Endometrial microvascular endothelial cells (primary cell): ENCODE results near the gene CACNA2D3. TPM values are rescaled to one million over a fixed set of nuclear protein-coding genes. Genes with fewer than 3 reads are reported as not detected.

Experiments
- in situ Hi-C: cut with HindIII; loops from 2 replicates; pipeline ENCODE4 v1.10.0; 2017; ENCODE audit warnings: low sequenced_read_pairs, low pct_unique_long_range_greater_than_20kb; ENCODE audit errors: inconsistent ontology term
- total RNA-seq: library from RNA; depleted of rRNA; stranded (reverse); fragments of >200 nt; gene quantifications from one replicate; pipeline ENCODE4 v1.2.3, GENCODE V29; 2015; ENCODE audit errors: inconsistent ontology term

CACNA2D3 gene
- total RNA-seq, 1 donor from 2014 or later = not detected

GRCh38 chr3:54345847-54346375 is 223.6 kb downstream of the CACNA2D3 start:
- in situ Hi-C loops = no loop called here

- in situ Hi-C loops = no loop called here
These were observed 224.7 kb downstream of the CACNA2D3 start for GRCh38 chr3:54347060-54347459.

GRCh38 chr3:54347933-54348332 is 225.6 kb downstream of the CACNA2D3 start:
- in situ Hi-C loops = no loop called here

- in situ Hi-C loops = no loop called here
These were observed 226.9 kb downstream of the CACNA2D3 start for GRCh38 chr3:54349231-54349652.

GRCh38 chr3:54349691-54350090 is 227.3 kb downstream of the CACNA2D3 start:
- in situ Hi-C loops = no loop called here

GRCh38 chr3:54353546-54353945 is 231.2 kb downstream of the CACNA2D3 start:
- in situ Hi-C loops = no loop called here

- in situ Hi-C loops = no loop called here
These were observed 231.6 kb downstream of the CACNA2D3 start for GRCh38 chr3:54353946-54354345.

GRCh38 chr3:54355800-54356199 is 233.4 kb downstream of the CACNA2D3 start:
- in situ Hi-C loops = no loop called here

- in situ Hi-C loops = no loop called here
These were observed 234.1 kb downstream of the CACNA2D3 start for GRCh38 chr3:54356261-54357045.

- in situ Hi-C loops = no loop called here
These were observed 234.9 kb downstream of the CACNA2D3 start for GRCh38 chr3:54357301-54357700.

- in situ Hi-C loops = no loop called here
These were observed 236.0 kb downstream of the CACNA2D3 start for GRCh38 chr3:54358316-54358715.

- in situ Hi-C loops = no loop called here
These were observed 236.8 kb downstream of the CACNA2D3 start for GRCh38 chr3:54358969-54359694.

GRCh38 chr3:54360320-54360719 is 238.0 kb downstream of the CACNA2D3 start:
- in situ Hi-C loops = no loop called here

GRCh38 chr3:54361746-54362283 is 239.5 kb downstream of the CACNA2D3 start:
- in situ Hi-C loops = no loop called here

- in situ Hi-C loops = no loop called here
These were observed 243.8 kb downstream of the CACNA2D3 start for GRCh38 chr3:54366007-54366750.

GRCh38 chr3:54366839-54367238 is 244.5 kb downstream of the CACNA2D3 start:
- in situ Hi-C loops = no loop called here

GRCh38 chr3:54372232-54372631 is 249.9 kb downstream of the CACNA2D3 start:
- in situ Hi-C loops = no loop called here

- in situ Hi-C loops = no loop called here
These were observed 252.0 kb downstream of the CACNA2D3 start for GRCh38 chr3:54374214-54374852.
